GM19238 (cell line): ENCODE results near the gene PDE9A.
"Not testable (repeated sequence)": the region's sequence is repeated elsewhere in the genome, so short reads cannot be mapped to it uniquely, and the experiment has no call there.

Experiments
- DNase-seq: peaks from one replicate; pipeline ENCODE4 v3.0.0; 2011; ENCODE audit warnings: low spot score; ENCODE audit not compliant: insufficient read length

Gene PDE9A

DNA sequence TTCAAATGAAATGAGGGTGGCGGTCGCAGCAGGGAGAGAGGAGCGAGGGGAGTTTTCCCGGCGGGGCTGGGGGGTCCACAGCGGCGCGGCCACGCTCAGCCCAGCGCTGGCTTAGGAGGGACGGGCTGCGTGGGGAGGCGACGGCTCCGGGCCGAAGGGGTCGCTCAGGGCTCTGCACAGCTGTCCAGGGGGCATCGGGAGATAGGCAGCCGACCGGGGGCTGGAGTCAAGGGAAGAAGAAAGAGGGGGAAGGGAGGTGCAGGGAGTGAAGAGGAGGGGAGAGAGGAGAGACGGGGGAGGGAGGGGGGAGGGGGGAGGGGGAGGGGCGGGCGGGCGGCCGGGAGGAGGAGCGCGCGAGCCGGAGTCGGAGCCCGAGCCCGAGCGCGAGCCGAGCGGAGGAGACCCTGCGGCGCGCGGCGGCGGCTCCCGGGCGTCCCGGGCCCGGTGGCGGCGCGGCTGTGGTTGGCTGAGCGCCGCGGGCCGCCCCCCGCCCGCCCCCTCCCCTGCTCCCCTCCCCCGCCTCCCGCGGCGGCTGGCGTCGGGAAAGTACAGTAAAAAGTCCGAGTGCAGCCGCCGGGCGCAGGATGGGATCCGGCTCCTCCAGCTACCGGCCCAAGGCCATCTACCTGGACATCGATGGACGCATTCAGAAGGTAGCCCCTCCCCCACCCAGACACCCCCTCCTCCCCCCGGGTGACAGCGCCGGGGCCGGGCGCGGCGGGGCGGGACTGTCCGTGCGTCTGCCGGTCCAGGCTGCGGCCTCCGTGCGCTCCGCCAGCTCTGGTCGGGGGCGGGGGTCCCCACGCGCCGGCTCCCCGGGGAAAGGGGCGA is at the start of gene PDE9A:
PDE9A (plus strand) TSS at position 391 of the 831 bp plus-strand sequence; CDS start at position 585, 194 bp downstream.
- DNase-seq, result peak; percentile 30

GRCh38 chr21:42607102-42607501 is 46.3 kb upstream of the PDE9A start:
- no peak for DNase-seq

DNA sequence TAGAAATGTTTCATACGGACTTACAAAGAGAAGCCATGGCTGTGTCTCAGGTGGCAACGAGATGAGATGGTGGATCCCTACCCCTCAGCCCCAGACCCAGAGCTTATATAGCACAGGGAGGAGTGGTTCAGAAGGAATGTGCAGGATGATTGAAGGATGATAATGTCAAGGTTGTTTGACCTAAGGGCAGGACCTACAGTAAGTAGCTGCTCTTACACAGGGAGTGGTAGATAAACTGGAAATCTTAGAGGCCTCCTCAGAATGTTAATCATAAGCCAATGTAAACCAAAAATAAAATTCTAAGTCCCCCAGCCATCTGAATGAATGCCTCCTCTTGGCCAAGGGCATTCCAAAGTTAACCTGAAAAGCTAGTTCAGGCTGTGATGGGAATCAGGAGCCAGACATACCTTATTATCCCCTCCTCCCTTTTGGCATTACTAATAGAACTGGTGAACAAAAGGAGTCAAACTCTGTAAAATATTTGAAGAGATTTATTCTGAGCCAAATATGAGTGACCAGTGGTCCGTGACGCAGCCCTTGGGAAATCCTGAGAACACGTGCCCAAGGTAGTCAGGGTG is 45.8 kb upstream of the PDE9A start:
- no peak for DNase-seq

GRCh38 chr21:42608446-42608845 is 45.0 kb upstream of the PDE9A start:
- no peak for DNase-seq

DNA sequence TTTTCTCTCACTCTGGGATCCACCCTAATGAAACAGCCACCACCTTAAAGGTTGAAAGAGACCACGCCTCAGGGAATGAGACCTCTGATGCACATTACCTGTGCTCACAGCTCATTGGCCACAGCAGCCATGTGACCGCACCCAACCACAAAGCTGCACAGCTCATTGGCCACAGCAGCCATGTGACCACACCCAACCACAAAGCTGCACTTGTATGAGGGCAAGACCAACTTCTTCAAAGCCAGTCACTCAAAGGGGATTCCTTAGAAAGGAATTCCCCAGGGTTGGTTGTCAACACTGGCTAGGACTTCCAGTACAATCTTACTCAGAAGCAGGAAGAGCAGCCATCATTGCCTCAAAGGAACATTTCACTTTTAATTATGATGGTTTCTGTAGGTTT is 43.6 kb upstream of the PDE9A start:
- no peak for DNase-seq

GRCh38 chr21:42611852-42612251 is 41.6 kb upstream of the PDE9A start:
- DNase-seq, result no peak

DNA sequence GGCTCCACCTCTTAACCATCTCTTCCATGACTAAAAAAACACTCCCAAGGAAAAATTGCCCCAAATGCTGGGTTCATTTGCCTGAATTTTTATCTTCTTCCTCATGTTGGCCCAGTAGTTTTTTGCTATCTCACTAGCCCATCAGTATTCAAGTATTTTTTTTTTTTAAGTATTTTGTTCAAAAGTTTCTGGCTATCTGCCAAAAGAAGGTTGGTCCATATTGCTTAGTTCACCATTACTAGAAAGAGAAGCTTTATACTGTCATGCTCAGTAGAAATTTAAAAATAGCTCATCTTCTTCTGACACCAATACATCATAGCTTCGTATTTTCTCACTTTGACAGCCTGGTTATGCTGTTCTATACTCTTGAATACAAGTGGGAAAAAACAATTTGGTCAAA is 41.0 kb upstream of the PDE9A start:
- DNase-seq, result no peak

DNA sequence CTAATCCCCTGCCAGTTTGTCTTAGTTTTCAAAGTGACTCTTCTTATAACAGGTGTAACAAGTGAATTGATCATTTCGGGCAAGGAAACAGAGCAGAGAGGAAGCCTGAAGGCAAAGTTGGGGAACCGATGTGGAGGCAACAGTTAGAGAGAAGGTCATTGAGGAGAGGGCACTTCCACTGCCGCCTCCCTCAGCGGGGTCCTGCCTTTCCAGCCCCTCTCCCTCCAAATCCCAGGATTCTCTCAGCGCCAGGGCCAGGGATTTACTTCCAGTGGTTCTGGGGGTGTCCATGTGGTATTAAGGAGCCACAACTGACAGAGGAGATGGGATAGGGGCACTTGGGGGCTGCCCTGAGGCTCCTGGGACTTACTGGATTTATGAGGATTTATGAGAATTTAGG is 39.7 kb upstream of the PDE9A start:
- DNase-seq, result no peak

DNA sequence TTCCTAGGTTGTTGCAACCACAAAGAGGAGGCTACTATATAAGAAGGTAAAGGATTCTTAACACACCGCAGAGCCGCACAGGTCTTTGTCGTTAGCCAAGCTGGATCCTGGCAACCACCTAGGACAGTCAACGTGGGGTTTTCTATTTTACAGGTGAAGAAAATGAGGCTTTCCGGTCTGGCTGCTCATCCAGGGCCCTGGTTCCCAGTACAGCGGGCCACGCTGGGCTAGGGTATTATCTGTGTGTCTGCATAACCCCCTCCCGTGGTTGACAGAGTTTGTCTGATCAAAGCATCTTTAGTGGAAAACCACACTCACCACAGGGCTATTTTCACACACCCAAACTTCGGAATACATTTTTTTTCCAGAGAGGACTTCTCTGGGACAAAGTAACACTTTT is 39.0 kb upstream of the PDE9A start:
- DNase-seq, result no peak

DNA sequence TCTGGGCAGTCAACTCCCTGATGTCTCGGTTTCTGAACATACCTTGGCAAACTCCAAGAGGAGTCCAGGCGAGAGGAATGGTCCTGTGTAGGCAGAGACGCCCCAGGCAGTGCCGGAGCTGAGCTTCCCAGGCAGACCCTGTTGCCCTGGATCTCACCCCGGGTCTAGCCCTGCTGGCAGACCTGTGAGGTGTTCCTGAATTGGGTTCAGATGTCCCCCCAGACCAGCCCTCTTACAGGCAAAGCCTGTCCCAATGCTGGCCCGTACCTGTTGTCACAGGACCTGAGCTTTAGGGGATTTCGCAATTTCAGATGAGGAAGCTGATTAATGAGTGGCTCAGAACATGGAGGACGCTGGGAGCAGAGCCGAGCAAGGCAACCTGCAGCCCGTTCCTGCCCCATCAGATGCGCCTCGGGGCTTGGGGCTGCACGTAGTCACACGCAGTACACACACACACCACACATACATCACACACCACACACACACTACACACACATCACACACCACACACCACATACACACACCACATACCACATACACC is 38.5 kb upstream of the PDE9A start:
- no peak for DNase-seq

- not testable (repeated sequence) for DNase-seq
Measured at GRCh38 chr21:42615377-42615776, 38.0 kb upstream of the PDE9A start.

DNA sequence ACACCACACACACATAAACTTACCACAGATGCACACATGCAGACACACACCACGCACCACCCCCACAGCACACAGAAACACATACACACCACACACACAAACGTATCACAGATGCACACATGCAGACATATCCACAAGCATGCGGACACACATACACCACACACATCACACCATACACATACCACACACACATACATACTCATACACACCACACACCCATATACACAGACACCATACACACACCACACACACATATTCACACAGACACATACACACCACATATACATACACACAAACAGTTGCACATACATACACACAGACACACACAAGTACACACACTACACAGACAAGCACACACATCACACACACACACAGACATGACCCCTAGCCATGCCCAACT is 37.5 kb upstream of the PDE9A start:
- no peak for DNase-seq

DNA sequence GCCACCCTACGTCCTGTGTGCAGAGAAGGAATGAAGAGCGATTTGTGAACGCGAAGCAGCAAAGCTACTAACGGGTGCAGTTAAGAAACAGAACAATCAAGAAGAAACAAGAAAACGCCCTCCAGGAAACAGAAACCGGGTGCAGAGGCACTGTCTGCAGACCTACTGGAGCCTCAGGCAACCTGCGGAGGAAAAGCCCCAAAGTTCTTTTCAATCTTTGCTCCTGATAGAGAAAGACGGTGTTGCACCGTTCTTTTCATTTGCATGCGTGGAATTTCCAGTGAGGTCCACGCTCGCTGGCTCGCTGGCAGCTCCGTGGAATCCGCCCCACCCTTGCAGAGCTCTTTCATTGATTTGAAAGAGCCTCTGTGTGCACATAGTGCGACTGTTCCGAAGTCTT is 37.0 kb upstream of the PDE9A start:
- no peak for DNase-seq

GRCh38 chr21:42616941-42617340 is 36.5 kb upstream of the PDE9A start:
- DNase-seq, result no peak

DNA sequence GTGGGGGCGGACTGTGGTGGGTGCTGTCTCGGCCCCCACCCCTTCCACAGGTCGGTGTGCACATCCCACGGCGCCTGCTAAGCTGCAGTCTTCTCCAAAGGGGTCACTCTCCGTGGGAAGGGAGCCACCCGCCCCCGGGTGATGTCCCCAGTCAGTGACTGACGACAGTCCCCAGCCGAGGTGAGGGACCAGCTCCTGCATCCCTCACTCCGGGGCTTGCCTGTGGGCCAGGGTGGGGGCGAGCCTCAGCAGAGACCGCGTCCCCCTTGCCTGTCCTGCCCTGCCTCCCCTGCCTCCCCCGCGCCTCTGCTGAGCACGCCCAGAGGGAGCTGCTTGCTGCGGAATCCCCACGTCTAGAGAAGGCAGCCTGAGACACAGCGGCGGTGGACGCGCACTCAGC is 35.9 kb upstream of the PDE9A start:
- no peak for DNase-seq

DNA sequence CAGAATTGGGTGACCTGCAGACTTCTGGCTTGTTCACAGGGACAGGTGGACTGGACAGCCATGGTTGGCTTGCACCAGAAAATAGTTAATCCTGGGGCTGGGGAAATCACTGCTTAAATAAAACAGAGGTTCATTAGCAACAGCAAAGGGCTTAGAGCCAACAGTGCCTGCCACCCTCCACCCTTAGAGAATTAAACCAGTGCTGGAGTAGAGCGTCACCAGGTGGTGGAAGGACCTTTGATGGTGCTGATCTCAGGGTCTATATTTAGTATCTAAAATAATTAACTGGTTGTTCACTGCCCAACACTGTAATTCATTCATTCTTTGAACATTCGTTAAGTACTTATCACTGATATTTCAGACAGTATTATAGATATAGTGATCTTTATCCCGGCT is 34.7 kb upstream of the PDE9A start:
- DNase-seq, result no peak

- DNase-seq, result no peak
Measured at GRCh38 chr21:42619166-42619565, 34.3 kb upstream of the PDE9A start.

- DNase-seq, result no peak
Measured at GRCh38 chr21:42619841-42620240, 33.6 kb upstream of the PDE9A start.

- no peak for DNase-seq
Measured at GRCh38 chr21:42621166-42621818, 32.1 kb upstream of the PDE9A start.

DNA sequence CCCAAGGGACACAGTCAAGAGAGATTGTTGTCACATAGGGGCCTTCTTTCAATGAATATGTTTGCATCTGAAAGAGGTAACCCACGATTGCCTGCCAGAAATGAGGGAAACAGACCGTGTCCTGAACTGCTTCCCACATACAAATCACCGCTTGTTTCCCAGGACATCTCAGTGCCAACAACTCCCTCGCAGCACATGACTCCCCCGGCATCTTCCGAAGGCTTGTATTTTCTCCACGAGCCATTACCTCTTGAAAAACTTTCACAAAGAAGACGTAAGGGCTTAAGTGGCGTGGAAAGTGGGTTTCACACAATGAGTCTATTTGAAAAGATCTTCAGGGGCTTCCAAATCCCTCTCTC is 31.6 kb upstream of the PDE9A start:
- DNase-seq, result no peak

DNA sequence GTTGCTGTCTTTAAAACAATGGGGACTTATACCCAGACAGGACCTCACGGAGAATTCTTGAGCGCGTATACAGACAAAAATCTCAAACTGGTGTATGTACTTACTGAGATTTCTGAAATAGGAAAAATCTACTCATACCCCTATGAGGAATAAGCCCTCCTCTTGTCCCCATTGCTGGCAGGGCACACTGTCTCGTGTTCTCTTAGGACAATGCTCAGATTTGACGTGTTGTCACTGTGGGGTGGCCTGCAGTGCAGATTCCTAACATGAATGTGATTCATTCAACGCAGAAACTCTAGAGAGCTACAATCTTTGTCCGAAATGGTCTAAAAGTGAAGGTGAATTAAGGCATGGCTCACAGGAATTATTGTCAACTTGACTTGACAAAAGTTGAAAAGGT is 31.1 kb upstream of the PDE9A start:
- DNase-seq, result no peak

GRCh38 chr21:42623694-42624093 is 29.7 kb upstream of the PDE9A start:
- no peak for DNase-seq
